GDM1 (cell line): Measurements from ENCODE around the gene POU6F2.

ENCODE experiments used
- DNase-seq: peaks from one replicate; lab custom pipeline; 2025; lab: John Stamatoyannopoulos, UW

POU6F2 gene

DNA sequence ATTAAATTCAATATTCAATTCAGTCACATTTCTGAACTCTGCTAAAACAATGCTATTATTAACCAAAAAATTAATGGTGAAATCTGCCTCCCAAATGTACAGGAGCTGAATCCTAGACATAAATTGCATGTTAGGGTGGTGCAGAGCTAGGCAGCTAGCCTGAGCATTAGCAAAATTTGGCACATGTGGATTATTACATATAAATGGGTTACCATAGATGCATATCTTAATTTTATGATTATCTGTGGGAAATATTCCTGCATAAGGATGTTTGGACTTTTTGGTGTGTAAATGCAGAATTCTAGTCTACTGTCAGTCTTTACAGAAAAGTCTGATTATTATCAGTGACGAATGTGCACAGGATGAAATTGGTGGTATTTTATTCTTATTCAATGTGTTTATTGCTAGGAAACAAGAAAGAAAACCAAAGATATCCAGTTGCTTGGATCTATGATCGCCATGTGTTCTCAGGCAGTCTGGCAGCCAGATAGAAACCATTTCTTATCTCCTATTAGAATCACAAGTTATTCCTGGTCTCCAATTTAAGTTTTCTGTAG lies 150.7 kb downstream of the POU6F2 start:
- DNase-seq: no peak

DNA sequence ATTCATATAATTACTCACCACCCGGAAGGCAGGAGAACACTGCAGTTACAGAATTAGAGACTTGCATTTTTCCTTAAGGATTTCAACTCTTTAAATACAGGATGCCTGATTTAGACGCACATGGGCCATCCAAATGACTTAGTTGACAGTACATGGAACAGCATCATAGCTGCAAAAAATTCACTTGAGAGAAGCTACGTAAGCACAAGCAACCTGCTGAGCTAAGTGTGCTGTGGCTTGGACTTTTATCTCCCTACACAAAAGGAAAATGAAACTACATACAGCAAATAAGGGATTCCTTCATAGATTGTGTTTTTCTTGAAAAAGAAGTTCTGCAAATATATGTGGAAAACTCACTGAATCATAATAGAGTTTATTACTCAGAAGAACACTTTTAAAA lies 152.6 kb downstream of the POU6F2 start:
- no peak for DNase-seq

GRCh38 chr7:39130857-39131526 lies 153.3 kb downstream of the POU6F2 start:
- DNase-seq: no peak

GRCh38 chr7:39132306-39132705 lies 154.6 kb downstream of the POU6F2 start:
- no peak for DNase-seq

DNA sequence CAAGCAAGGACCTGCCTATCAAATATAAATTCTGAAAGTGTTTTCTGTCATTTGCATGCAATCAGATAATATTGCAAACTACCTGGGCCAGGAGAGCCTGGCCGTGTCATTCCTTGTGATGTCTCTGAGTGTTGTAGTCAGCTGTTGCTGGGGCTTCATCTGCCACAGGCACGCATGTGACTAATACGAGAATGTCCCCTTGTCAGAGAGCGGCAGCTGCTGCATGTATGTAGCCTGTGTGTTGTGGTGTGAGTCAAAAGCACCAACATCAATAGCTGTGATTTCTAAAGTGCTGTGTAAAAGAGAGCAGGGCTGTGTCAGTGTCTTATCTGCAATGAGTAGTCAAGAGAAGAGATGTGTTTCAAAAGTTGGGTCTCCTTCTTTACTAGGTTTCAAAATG lies 155.4 kb downstream of the POU6F2 start:
- no peak for DNase-seq

GRCh38 chr7:39137480-39137879 lies 159.8 kb downstream of the POU6F2 start:
- DNase-seq: no peak

DNA sequence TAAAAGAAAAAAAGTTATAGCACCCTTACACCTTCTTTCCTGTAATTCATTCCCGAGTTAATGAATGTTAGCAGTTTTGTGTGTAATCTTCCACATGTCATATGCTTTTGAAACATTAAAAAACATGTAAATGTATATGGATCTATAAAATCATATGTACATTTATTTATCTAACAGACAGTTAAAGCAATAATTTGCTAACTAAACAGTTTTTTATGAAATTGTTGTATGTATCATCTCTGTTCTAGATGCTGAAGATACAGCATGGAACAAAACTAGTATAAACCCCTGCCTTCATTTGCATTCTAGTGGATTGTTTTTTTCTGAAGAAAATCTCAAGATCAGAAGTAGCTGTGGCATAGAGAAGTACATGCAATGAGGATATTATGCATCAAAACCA lies 165.0 kb downstream of the POU6F2 start:
- DNase-seq: no peak

- no peak for DNase-seq
Measured at GRCh38 chr7:39144420-39144819, 166.7 kb downstream of the POU6F2 start.

DNA sequence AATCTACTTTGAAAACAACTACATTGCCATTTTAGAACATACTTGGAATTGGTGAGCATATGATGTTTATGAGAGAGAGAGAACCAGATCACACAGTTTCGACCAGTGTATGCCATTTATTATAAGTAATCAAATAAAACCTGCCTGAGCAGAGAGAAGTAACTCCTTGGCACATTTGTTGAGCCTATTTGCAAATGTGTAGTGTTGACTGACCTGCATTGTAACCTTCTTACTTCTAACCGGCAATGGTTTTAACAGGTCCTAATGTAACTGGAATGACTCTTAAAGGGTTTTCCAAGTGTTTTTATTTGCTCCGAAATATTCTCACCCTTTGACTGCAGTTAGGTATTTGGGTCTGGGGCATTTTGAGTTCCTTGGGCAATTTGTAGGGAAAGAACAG lies 167.6 kb downstream of the POU6F2 start:
- no peak for DNase-seq

- no peak for DNase-seq
Measured at GRCh38 chr7:39145935-39146334, 168.2 kb downstream of the POU6F2 start.

DNA sequence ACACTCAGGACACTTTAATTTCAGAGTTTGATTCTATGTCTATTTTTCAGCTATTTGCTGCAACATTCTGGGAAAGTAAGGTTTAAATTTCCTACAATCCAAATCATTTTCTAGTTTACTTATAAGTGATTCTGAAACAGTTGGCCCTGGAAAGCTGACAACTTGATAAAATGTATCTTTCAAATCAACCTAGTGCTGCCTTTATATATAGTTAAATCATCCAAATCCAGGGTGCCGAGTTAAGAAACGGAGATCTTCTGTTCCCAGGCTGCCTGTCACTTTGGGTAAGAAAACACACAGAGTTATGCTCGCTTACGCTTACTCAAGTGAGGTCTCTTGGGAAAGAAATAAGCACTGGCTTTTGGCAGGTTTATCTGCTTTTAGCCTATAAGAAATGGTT lies 175.0 kb downstream of the POU6F2 start:
- no peak for DNase-seq

GRCh38 chr7:39153113-39153512 lies 175.4 kb downstream of the POU6F2 start:
- no peak for DNase-seq

- no peak for DNase-seq
Measured at GRCh38 chr7:39153647-39154046, 175.9 kb downstream of the POU6F2 start.

DNA sequence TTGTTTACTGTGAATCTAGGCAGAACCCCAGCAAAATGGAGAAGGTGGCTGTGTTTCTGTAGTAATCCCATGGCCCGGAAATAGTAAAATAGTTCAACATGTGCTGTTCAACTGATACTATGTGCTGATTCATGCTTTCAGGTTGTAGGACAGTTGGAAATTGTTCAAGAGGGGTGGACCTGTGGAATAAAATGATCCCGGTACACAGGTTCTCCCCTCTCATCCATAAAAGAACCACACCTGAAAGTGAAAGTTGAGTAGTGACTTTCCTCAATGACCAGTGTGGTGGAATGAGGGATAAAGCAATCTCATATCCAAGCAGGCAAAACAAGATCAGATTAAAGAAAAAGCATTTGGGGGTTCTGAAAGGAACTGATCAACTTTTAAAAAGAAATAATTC lies 177.1 kb downstream of the POU6F2 start:
- no peak for DNase-seq

DNA sequence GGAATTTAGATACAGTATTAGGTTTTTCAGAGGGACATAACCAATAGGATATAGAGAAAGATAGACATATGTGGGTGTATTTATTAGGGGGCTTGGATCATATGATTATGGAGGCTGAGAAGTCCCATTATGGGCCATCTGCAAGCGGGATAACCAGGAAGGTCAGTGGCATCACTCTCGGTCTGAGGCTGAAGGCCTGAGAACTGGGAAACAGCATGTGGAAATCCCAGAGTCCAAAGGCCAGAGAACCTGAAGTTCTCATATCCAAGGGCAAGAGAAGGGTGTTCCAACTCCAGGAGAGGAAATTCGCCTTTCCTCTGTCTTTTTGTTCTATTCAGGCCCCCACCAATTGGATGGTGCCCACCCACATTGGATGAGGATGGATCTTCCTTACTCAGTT lies 180.7 kb downstream of the POU6F2 start:
- no peak for DNase-seq

DNA sequence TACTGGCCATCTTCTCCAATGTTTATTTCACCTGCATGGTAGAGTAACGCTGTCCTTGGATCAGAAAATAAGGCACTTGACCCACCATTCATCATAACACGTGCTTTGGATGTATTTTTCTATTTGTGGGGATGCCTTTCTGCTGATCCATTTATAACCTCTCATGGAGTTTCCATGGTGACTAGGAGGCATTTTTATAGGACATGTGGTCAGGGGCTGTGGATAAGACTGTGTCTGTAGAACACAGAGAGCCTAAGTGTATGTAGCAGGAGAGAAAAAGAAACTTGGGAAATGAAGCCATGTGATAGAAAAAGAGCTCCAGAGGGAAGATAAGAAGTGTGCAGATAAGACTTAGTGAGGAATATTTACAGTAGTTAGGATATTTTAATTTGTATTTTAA lies 184.2 kb downstream of the POU6F2 start:
- DNase-seq: no peak

DNA sequence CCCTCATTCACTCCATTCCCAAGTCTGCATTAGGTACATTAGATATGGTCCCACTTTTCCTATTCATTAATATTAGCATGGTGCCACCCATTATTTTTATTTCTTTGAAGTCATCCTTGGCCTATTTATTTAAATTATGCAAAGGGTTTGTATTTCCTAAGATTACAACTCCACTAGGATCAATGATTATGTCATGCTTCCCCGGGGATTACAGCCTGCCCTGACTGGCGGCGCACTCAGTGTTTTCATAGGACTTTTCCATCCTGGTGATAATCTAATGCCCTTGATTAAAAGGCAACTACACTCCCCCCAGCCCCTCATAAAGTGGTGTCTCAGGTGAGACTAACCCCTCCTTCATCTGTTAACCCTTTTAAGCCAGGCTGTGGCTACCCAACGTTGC lies 187.2 kb downstream of the POU6F2 start:
- no peak for DNase-seq

DNA sequence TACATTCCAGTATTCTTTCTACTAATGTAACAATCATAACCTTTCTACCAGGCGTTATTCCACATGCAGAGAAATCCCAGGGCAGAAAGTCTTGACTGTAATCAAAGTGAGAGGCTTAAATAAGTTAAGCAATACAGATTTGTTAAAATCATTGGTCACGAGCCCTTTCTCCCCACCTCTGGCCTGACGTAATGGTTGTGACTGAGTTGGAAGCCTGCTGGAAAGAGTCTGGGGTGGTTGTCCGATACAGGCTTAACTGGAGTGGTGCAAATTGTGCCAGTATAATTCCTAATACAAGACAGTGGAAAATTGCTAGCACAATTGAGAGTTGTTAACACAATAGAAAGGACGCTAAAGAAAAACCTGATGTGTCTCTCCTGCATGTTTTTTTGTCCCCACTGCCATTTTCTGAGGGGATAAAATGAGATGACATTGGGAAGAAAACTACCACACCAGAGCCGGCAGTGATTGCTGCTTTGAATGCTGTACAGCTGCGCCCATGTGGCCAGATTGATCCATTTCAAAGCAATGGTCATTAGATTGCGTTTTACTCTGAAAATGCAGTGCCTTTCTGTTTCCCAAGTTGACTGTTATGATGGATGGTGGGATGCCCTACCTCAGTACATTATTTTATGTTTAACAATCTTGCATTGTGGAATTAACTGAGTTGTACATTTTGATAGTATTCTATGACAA lies 190.8 kb downstream of the POU6F2 start:
- no peak for DNase-seq

DNA sequence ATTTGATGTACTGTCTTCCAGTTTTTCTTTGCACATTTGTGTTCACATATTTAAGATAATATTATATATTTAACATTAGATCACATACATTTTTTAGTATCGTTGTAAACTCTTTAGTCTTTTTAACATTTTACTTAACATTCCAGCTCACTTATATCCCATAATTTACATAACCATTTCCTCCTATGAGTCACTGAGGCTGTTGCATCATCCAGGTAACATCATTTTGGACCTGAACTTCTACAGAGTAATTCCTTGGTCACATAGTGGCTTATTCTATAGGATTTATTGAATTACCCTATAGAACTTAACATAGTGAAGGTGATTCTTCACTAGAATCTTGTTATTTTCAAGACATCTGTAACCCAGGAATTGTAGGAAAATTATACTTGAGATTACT lies 194.4 kb downstream of the POU6F2 start:
- no peak for DNase-seq

- DNase-seq: no peak
Measured at GRCh38 chr7:39181398-39181797, 203.7 kb downstream of the POU6F2 start.

- no peak for DNase-seq
Measured at GRCh38 chr7:39183796-39184195, 206.1 kb downstream of the POU6F2 start.

GRCh38 chr7:39184391-39184790 lies 206.7 kb downstream of the POU6F2 start:
- no peak for DNase-seq

DNA sequence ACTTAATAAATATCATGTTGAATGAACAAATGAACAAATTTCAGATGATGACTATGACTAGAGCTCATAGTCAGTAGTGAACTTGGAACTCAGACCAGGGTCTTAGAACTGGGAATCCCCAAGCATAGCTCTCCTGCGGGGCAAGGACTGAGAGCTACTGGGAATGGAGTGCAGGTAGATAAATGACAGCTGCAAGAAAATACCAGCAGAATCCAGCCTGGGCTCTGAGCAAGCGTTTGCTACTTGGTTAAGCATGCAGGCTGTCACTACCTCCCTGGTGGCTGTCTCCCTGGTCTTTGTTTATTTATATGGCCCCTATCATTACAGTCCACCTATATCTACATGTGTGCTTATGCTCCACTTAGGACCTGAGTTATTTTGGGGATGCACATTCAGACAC lies 208.4 kb downstream of the POU6F2 start:
- DNase-seq: no peak

GRCh38 chr7:39186671-39187070 lies 209.0 kb downstream of the POU6F2 start:
- DNase-seq: no peak
